ENCODE measurements around the gene ACAD10.

DNA sequence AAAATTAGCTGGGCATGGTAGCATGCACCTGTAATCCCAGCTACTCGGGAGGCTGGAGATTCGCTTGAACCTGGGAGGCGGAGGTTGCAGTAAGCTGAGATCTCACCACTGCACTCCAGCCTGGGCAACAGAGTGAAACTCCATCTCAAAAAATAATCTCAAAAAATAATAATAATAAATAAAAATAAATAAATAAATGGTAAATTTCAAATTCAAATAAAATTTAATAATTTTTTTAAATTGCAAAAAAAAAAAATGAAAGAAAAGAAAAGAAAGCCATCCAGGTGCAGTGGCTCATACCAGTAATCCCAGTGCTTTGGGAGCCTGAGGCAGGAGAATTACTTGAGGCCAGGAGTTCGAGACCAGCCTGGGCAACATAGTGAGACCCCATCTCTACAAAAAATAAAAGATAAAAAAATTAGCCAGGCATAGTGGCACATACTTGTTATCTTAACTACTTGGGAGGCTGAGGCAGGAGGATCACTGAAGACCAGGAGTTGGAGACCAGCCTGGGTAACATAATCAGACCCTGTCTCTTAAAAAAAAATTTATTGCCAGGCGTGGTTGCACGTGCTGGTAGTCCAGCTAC is 117.3 kb downstream of the ACAD10 start:
- TF ChIP-seq CTCF (IDR thresholded peaks at IDR 0.05; ENCODE audit: poor library complexity) = no peak
- TF ChIP-seq EZH2 (IDR thresholded peaks at IDR 0.05; ENCODE audit: borderline replicate concordance) = no peak
- no peak for TF ChIP-seq EZH2phosphoT487 (IDR thresholded peaks at IDR 0.05; ENCODE audit: low read depth, severe bottlenecking, unreplicated experiment)

Measured in hepatocyte (in vitro differentiated cells).